GM19328 (cell line): ENCODE measurements around the gene SPDYE3.
"Not testable (repeated sequence)": the region's sequence is repeated elsewhere in the genome, so short reads cannot be mapped to it uniquely, and the experiment has no call there.

Experiments
- ATAC-seq: cut with Tn5 transposase; IDR thresholded peaks from one replicate; pipeline ENCODE4 v1.9.1; 2021; ENCODE audit warnings: mild to moderate bottlenecking, moderate library complexity; ENCODE audit not compliant: unreplicated experiment

SPDYE3 gene, protein sequence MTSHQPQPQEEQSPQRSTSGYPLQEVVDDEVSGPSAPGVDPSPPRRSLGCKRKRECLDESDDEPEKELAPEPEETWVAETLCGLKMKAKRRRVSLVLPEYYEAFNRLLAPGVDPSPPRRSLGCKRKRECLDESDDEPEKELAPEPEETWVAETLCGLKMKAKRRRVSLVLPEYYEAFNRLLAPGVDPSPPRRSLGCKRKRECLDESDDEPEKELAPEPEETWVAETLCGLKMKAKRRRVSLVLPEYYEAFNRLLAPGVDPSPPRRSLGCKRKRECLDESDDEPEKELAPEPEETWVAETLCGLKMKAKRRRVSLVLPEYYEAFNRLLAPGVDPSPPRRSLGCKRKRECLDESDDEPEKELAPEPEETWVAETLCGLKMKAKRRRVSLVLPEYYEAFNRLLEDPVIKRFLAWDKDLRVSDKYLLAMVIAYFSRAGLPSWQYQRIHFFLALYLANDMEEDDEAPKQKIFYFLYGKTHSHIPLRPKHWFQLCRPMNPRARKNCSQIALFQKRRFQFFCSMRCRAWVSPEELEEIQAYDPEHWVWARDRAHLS

DNA sequence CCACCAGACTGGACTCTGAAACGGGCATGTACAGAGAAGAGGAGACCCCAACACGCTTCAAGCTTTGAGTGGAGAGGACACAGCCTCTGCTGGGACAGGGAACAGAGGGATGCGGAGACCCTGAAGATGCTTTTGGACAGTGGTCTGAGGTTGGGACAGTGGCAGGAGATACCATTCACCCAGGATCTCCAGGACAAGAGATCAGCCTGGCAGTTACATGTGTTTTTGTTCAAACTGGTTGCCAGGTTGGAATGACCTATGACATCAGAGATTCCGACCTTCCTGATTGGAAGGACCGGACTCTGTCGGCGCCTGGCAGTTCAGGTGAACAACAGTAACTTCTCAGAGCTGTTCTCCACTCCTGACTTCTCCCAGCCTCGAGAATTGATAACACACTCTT is at the start of gene SPDYE3:
SPDYE3 (plus strand) TSS at position 301 of the 400 bp plus-strand sequence. CDS start 184 bp downstream, outside the sequence.
- not testable (repeated sequence) for ATAC-seq

DNA sequence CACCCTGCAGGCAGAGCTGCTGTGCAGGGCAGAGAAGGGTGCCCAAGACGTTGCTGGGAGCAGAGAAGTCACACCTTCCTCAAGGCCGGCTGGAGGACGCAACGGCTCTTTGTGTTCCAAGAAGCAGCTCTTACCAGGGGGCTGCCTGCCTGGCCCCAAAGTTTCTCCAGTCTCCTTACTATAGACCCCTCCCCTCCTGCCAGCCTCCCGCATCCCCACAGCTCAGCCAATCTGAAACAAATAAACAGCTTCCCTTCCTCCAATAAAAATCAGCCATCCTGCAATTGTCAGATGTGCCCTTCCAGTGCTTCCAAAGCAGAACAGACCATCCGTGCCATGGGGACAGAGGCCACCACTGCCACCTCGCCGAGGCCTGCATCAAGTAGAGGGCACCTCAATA is 47.5 kb upstream of the SPDYE3 start:
- not testable (repeated sequence) for ATAC-seq

DNA sequence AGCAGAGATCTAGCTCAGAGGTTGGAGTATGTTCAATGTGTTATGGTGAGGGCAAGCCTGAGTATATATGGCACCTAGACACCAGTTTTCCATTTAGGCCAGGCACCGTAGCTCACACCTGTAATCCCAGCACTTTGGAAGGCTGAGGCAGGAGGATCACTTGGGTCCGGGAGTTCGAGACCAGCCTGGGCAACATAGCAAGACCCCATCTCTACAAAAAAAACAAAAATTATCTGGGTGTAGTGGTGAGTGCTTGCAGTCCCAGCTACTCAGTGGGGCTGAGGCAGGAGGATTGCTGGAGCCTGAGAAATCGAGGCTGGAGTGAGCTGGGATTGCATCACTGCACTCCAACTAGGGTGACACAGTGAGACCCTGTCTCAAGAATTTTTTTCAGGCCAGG is 44.6 kb upstream of the SPDYE3 start:
- not testable (repeated sequence) for ATAC-seq

DNA sequence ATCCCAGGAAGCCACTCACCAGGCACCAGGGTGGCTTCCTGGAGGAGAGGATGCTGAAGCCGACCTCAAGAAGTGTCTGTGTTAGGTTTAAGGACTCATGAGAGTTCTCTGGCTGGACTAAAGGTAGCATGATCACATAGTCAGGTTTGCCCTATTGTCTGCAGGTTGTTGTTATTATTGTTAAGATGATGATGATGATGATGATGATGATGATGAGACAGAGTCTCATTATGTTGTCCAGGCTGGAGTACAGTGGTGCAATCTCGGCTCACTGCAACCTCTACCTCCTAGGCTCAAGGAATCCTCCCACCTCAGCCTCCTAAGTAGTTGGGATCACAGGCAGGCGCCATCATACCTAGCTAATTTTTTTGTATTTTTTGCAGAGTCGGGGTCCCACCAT is 43.3 kb upstream of the SPDYE3 start:
- ATAC-seq, result not testable (repeated sequence)

DNA sequence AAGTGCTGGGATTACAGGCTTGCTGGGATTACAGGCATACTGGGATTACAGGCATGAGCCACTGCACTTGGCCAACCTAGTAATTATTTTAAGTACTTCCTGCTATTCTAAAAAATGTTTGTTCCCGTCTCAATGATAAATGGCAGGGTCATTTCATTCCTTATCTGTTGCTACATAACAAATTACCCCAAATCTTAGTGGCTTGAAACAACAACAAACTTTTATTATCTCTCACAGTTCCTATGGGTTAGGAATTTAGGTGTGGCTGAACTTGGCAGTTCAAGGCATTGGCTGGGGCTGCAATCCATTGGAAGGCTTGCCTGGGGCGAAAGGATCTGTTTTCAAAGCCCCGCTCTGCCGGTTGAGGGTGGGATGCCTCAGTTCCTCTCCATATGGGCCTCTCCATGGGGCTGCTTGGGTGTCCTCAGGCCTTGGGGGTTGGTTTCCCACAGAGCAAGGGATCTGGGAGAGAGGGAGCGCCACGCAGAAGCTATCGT is 42.8 kb upstream of the SPDYE3 start:
- not testable (repeated sequence) for ATAC-seq

DNA sequence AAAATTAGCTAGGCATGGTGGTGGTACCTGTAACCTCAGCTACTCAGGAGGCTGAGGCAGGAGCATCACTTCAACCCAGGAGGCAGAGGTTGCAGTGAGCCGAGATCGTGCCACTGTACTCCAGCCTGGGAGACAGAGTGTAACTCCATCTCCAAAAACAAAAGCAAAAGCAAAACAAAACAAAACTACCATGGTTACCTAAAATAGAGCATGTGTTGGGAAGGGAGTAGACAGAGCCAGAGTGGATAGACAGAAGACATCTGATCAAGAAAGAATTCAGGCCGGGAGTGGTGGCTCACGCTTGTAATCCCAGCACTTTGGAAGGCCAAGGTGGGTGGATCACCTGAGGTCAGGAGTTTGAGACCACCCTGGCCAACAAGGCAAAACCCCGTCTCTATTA is 41.7 kb upstream of the SPDYE3 start:
- not testable (repeated sequence) for ATAC-seq

DNA sequence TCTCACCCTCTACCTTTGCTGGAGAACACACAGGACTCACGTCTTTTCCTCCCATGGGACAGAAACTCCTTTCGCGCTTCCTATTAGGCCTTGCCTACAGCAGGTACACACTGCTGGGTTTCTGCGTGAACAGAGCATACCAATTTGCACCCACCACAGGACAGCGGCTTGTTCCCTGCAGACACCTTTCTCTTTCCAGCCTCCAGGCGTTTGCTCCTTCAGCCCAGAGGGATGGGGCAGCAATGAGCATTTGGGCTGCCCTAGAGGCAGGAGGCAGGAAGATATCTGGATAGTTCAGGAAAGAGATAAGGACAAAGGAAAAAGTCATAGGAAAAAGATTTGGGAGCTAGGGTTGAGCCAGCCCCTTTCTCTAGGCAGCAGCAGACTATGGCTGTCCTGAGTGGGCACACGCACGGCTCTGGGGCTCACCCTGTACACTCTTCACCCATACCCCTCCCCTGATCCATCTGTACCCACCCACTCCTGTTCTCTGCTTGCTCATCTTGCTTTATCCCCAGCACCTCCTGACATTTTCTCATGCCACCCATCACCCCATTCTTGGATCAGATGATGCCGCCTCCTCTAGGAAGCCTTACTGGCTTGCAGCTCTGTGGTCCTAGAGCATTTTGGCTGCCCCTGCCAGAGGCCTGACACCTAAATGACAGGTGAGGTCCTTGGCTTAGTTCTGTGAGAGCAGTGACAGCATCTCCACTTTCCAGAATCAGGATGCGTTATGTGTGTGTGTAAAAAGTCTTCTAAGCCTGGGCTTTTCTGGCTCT is 40.7 kb upstream of the SPDYE3 start:
- ATAC-seq, result no peak

DNA sequence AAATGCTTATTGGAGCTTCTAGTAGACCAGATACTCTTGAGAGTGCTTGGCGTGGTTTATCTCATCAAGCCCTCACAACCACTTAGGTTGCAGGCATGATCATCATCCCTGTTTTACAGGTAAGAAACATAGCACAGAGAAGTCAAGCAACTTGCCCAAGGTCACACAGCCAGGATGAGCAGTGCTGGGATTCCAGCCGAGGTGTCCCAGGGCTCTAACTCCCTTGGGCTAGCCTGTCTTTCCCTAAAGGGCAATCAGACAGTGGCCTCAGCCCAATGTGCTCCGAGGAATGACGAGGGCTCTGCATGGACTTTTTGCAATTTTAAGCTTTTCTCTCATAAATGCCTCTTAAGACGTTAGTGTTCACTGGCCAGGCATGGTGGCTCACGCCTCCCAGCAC is 39.9 kb upstream of the SPDYE3 start:
- no peak for ATAC-seq

DNA sequence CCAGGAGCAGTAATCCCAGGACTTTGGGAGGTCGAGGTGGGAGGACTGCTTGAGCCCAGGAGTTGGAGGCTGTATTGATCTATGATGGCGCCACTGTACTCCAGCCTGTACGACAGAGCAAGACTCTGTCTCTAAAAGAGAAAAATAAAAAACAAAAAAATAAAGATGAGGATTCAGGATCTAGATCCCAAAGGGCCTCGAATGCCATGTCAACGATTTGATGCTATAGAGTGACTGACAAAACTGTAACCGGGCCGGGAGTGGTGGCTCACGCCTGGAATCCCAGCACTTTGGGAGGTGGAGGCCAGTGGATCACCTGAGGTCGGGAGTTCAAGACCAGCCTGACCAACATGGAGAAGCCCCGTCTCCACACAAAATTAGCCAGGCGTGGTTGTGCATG is 38.6 kb upstream of the SPDYE3 start:
- ATAC-seq, result not testable (repeated sequence)

DNA sequence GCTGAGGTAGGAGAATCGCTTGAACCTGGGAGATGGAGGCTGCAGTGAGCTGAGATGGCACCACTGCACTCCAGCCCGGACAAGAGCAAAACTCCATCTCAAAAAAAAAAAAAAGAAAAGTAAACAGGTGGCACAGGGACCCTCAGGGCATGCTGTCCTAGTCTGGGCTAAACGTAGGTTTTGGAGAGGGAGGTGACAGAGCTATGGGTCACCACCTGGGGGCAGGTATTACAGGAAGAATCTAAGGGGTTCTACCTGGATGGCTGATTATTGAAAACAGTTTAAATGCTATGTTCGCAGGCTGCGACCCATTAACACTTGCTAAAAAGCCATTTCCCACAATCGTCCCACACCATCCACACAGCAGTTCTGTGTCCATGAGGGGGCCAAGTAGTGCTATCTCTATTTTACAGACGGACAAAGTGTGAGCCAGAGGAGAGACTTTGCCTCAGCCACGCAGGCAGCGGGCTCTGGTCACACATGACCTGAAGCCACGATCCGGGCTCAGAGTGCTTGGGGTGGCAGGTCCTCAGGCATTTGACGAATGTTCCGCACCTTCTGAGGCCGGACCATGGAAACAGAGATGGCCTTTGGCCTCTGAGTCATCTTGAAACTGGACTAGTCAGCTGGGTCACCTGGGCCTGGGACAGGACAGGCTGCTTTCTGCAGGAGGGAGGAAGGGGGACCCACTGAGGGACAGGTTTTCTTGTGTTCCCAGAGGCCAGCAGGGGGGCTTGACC is 38.0 kb upstream of the SPDYE3 start:
- not testable (repeated sequence) for ATAC-seq

DNA sequence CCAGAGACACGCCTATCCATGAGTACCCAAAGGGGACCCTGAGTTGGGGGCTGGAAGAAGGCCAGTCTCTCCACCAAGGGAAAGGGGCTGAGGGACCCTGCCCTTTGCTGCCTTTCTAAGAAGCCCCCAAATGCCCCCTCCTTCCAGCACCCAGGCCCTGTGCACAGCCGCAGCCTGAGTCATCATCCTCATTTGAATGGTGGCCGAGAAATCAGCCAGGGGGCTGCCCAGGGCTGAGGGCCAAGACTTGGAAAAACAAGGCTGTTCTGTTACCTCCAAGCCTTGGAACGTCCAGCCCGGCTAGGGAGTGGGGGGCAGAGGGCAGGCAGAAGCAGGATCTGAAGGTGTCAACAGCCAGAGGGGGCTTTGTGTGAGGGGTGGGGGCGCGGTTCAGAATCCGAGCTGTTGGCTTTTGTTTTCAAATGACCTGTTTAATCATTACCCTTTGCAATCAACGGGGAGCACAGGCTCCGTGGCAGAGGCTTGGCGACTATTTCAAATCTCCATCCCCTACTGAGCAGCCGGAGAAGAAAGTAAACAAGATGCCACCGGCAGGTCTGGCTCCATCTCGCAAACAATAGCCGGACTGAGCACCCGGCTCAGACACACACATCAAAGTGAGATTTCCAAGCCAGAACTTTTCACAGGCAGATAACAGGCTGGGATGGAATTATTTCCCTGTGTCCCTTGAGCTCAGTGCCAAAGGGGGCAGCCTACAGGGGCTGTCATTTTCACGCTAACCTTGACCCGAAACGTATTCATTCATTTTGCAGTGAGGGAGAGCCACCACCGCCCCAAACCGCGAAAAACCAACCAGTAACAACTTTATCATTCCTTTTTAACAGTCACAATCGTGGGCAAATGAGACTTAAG is 37.2 kb upstream of the SPDYE3 start:
- not testable (repeated sequence) for ATAC-seq

DNA sequence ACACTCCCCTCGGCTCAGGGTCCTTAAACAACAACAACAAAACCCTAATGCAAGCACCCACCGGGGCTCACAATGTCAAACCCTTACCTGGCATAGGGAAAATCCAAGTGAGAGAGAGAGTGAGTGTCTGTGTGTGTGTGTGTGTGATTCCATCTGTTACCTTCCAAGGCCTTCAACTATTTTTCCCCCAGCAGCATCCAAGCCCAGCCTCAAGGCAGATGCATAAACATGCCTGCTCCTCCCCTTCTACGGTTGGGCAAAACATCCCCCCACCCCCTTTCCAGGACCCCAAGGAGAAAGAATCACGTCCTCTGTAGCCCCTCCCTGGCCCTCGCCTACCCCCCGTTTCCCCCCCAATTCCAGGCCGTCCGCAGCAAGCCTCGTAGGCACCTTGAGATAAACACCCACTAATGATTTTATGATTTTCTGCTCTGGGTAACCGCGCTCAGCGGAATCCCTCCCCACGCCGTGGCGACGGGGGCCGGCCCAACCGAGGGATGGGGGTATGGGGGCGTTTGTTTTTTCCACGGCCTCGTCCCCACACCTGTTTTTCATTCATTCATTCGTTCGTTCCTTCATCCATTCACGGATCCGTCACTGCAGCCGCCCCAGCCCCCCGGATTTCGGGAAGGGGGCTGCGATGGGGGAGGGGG is 36.4 kb upstream of the SPDYE3 start:
- ATAC-seq, result not testable (repeated sequence)

DNA sequence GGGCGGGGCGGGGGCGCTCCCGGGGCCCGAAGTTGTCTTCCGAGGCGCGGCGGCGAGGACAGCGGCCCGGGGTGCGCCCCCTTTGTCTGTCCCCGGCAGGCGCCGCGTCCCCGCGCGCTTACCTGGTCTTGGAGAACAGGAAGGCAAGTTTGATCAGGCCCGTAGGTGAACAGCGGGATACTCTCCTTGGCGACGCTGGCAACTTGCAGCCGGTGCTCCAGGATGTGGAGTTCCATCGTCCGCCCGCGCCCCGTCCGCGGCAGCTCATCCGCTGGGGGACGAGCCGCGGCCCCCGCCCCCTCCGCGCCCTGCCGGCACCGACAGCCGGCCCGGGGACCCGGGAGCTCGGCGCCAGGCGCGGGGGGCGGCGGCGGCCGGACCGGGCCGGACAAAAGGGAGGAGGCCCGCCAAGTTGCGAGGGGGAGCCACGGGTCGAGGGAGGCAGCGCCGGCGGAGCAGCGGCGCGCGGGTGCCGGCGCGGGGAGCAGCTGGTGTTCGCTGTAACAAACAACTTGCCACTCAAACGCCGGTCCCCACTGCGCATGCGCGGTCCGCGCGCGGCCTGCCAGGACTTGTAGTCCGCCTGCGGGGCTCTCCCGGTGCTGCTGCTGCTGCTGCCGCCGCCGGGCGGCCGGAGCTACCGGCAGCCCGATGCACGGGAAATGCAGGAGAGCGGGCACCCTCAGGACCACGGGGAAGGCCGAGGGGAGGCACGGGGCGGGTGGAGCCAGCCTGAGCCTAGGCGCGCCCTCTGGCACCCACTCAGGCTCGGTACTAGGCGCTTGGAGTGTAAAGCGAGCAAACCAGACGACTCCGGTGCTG is 35.6 kb upstream of the SPDYE3 start:
- peak; percentile 88 for ATAC-seq

DNA sequence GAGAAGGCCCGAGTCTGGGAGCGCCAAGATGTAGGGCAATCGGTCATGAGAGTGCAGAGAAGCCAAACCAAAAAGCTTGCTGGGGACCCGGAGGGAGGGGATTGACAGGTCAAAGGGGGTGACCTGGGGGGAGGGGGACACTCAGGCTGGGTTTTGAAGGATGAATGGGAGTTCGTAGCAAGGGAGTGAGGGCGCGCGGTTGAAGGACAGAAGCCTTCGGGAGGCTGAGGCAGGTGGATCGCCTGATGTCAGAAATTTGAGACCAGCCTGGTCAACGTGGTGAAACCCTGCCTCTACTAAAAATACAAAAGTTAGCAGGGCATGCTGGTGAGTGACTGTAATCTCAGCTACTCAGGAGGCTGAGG is 35.0 kb upstream of the SPDYE3 start:
- not testable (repeated sequence) for ATAC-seq

DNA sequence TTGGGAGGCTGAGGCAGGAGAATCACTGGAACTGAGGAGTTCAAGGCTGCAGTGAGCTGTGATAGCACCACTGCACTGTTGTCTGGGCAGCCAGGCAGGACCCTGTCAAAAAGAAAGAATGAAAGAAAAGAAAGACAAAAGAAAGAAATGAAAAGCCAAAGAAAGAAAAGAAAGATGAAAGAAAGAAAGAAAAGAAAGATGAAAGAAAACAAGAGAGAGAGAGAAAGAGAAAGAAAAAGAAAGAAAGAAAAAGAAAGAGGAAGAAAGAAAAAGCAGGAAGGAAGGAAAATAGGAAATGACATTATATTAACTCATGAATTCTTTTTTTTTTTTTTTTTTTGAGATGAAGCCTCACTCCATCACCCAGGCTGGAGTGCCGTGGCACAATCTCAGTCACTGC is 32.4 kb upstream of the SPDYE3 start:
- no peak for ATAC-seq

DNA sequence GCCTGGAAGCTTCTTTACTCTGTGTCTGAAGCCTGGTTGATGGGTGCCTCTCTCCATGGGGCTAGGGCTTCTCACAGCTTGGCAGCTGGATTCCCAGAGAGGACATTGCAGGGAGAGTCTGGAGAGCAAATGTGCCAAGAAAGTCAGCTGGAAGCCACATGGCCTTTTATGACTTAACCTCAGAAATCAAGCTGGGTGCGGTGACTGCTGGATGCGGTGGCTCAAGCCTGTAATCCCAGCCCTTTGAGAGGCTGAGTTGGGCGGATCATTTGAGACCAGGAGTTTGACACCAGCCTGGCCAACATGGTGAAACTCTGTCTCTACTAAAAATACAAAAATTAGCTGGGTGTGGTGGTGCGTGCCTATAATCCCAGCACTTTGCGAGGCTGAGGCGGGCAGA is 31.4 kb upstream of the SPDYE3 start:
- ATAC-seq, result not testable (repeated sequence)

DNA sequence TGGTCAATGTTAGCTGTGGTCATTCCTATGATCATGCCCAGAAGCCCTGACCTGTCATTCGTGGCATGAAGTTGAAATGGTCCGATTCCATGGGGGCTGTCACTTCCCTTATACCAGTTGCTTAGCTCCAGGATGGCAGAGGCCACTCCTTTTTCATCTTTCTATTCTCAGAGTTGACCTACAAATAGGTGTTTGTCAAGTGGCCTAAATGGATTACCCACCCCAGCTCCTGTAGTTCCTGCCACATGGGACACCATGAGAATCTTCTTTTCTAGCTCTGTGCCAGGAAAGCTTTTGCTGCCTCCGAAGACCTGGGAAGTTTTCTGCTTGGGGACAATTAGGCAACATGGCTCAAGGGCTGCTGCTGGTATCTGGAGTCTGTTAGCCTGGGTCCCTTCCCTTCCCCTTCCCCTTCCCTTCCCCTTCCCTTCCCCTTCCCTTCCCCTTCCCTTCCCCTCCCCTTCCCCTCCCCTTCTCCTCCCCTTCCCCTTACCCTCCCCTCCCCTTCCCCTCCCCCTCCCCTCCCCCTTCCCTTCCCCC is 25.4 kb upstream of the SPDYE3 start:
- not testable (repeated sequence) for ATAC-seq

DNA sequence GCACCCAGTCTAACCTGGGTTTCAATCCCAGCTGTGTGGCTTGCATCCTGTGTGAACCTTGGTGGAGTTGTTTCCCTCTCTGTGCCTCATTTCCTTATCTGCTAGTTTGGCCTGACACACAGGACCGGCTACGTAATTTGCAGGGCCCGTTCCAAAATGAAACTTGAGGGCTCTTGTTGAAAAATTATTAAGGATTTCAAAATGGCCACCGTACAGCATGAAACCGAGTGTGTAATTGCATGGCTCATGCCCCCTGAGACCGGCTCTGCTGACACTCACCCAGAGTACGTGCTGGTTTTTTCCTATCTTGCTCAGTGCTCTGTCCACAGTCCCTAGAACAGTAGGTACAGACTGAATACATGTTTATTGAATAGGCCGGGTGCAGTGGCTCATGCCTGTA is 24.4 kb upstream of the SPDYE3 start:
- ATAC-seq, result not testable (repeated sequence)
